Measurements from ENCODE around the gene ADAR. TPM values are rescaled to one million over a fixed set of nuclear protein-coding genes. Genes with fewer than 3 reads are reported as not detected.

ADAR gene
- total and polyA plus RNA-seq, 2 experiments from 2014 or later, result 96.4 to 188 TPM

DNA sequence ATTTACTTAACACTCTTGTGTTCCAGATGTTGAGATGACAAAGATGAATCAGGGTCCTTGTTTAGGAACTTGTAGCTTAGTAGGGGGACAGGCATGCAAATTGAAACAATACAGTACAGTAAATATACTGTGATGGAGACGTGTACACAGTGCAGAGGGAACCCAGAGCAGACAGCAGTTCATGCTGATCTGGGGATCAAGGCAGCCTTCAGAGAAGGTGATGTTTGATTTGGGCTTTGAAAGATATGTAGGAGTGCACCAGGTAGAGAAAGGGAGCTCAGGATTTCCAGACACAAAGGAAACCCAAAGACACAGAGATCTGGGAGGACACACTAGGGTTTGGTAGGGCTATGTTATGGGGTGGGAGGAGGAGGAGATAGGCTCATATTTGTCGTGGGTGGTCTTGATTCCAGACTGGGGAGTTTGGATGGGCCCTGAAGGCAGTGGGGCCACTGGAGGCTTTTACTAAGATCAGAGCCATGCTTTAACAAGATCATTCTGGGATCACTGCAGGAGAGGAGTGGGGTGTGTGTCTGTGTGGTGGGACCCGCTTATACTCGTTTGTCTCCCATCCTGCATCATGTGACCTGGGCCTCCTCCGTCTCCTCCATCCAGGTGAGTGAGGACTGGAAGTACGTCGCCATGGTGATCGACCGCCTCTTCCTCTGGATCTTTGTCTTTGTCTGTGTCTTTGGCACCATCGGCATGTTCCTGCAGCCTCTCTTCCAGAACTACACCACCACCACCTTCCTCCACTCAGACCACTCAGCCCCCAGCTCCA is 32.6 kb downstream of the ADAR start (continued):
- TF ChIP-seq ZNF331 (CRISPR knock-in tag; IDR thresholded peaks at IDR 0.05; ENCODE audit: low read depth) (no peak), EZH2phosphoT487 (IDR thresholded peaks at IDR 0.05; ENCODE audit: unreplicated experiment) (no peak)
- TF ChIP-seq, protein P1, sequence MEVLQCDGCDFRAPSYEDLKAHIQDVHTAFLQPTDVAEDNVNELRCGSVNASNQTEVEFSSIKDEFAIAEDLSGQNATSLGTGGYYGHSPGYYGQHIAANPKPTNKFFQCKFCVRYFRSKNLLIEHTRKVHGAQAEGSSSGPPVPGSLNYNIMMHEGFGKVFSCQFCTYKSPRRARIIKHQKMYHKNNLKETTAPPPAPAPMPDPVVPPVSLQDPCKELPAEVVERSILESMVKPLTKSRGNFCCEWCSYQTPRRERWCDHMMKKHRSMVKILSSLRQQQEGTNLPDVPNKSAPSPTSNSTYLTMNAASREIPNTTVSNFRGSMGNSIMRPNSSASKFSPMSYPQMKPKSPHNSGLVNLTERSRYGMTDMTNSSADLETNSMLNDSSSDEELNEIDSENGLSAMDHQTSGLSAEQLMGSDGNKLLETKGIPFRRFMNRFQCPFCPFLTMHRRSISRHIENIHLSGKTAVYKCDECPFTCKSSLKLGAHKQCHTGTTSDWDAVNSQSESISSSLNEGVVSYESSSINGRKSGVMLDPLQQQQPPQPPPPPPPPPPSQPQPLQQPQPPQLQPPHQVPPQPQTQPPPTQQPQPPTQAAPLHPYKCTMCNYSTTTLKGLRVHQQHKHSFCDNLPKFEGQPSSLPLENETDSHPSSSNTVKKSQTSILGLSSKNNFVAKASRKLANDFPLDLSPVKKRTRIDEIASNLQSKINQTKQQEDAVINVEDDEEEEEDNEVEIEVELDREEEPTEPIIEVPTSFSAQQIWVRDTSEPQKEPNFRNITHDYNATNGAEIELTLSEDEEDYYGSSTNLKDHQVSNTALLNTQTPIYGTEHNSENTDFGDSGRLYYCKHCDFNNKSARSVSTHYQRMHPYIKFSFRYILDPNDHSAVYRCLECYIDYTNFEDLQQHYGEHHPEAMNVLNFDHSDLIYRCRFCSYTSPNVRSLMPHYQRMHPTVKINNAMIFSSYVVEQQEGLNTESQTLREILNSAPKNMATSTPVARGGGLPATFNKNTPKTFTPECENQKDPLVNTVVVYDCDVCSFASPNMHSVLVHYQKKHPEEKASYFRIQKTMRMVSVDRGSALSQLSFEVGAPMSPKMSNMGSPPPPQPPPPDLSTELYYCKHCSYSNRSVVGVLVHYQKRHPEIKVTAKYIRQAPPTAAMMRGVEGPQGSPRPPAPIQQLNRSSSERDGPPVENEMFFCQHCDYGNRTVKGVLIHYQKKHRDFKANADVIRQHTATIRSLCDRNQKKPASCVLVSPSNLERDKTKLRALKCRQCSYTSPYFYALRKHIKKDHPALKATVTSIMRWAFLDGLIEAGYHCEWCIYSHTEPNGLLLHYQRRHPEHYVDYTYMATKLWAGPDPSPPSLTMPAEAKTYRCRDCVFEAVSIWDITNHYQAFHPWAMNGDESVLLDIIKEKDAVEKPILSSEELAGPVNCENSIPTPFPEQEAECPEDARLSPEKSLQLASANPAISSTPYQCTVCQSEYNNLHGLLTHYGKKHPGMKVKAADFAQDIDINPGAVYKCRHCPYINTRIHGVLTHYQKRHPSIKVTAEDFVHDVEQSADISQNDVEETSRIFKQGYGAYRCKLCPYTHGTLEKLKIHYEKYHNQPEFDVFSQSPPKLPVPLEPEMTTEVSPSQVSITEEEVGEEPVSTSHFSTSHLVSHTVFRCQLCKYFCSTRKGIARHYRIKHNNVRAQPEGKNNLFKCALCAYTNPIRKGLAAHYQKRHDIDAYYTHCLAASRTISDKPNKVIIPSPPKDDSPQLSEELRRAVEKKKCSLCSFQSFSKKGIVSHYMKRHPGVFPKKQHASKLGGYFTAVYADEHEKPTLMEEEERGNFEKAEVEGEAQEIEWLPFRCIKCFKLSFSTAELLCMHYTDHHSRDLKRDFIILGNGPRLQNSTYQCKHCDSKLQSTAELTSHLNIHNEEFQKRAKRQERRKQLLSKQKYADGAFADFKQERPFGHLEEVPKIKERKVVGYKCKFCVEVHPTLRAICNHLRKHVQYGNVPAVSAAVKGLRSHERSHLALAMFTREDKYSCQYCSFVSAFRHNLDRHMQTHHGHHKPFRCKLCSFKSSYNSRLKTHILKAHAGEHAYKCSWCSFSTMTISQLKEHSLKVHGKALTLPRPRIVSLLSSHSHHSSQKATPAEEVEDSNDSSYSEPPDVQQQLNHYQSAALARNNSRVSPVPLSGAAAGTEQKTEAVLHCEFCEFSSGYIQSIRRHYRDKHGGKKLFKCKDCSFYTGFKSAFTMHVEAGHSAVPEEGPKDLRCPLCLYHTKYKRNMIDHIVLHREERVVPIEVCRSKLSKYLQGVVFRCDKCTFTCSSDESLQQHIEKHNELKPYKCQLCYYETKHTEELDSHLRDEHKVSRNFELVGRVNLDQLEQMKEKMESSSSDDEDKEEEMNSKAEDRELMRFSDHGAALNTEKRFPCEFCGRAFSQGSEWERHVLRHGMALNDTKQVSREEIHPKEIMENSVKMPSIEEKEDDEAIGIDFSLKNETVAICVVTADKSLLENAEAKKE (CRISPR knock-in tag; IDR thresholded peaks at IDR 0.05), result no peak

DNA sequence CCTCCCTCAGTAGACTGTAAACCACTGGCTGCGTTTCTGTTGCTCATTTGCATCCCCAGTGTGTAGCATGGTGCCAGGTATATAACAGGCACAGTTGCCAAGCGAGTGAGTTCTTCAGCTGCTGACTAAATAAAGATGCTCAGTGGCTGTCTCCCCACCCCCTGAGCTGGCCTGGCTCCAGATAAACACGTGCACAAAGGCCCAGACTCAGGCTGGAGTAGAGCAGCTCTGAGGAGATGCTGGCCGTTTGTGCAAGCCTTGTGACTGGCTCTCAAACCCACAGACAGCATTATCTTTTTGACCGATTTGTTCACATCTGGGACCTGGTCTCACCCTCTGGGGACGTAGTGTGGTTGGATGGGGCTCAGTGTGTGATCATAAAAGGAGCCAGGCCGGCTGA is 33.3 kb downstream of the ADAR start:
- ATAC-seq (no peak), DNase-seq (ENCODE audit: low spot score) (no peak)
- H3K27ac Mint-ChIP-seq, result no peak overlapping the region
- TF ChIP-seq, protein P2, sequence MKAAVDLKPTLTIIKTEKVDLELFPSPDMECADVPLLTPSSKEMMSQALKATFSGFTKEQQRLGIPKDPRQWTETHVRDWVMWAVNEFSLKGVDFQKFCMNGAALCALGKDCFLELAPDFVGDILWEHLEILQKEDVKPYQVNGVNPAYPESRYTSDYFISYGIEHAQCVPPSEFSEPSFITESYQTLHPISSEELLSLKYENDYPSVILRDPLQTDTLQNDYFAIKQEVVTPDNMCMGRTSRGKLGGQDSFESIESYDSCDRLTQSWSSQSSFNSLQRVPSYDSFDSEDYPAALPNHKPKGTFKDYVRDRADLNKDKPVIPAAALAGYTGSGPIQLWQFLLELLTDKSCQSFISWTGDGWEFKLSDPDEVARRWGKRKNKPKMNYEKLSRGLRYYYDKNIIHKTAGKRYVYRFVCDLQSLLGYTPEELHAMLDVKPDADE (IDR thresholded peaks at IDR 0.05), result no peak
- TF ChIP-seq EZH2 (IDR thresholded peaks at IDR 0.05; ENCODE audit: low read depth, unreplicated experiment) (no peak), NANOG (IDR thresholded peaks at IDR 0.05; ENCODE audit: borderline replicate concordance) (no peak), EZH2phosphoT487 (IDR thresholded peaks at IDR 0.05; ENCODE audit: unreplicated experiment) (no peak), ZNF331 (CRISPR knock-in tag; IDR thresholded peaks at IDR 0.05; ENCODE audit: low read depth) (no peak), POLR2AphosphoS5 (IDR thresholded peaks at IDR 0.05; ENCODE audit: low read depth) (no peak), ZNF114 (CRISPR knock-in tag; IDR thresholded peaks at IDR 0.05) (no peak), STAT1 (IDR thresholded peaks at IDR 0.05; ENCODE audit: unreplicated experiment) (no peak), JUNB (IDR thresholded peaks at IDR 0.05; ENCODE audit: unreplicated experiment) (no peak)
- TF ChIP-seq, protein P3, sequence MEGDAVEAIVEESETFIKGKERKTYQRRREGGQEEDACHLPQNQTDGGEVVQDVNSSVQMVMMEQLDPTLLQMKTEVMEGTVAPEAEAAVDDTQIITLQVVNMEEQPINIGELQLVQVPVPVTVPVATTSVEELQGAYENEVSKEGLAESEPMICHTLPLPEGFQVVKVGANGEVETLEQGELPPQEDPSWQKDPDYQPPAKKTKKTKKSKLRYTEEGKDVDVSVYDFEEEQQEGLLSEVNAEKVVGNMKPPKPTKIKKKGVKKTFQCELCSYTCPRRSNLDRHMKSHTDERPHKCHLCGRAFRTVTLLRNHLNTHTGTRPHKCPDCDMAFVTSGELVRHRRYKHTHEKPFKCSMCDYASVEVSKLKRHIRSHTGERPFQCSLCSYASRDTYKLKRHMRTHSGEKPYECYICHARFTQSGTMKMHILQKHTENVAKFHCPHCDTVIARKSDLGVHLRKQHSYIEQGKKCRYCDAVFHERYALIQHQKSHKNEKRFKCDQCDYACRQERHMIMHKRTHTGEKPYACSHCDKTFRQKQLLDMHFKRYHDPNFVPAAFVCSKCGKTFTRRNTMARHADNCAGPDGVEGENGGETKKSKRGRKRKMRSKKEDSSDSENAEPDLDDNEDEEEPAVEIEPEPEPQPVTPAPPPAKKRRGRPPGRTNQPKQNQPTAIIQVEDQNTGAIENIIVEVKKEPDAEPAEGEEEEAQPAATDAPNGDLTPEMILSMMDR (conservative IDR thresholded peaks at IDR 0.05; ENCODE audit: low read depth in 2 of 2), result no peak
- TF ChIP-seq, protein P4, sequence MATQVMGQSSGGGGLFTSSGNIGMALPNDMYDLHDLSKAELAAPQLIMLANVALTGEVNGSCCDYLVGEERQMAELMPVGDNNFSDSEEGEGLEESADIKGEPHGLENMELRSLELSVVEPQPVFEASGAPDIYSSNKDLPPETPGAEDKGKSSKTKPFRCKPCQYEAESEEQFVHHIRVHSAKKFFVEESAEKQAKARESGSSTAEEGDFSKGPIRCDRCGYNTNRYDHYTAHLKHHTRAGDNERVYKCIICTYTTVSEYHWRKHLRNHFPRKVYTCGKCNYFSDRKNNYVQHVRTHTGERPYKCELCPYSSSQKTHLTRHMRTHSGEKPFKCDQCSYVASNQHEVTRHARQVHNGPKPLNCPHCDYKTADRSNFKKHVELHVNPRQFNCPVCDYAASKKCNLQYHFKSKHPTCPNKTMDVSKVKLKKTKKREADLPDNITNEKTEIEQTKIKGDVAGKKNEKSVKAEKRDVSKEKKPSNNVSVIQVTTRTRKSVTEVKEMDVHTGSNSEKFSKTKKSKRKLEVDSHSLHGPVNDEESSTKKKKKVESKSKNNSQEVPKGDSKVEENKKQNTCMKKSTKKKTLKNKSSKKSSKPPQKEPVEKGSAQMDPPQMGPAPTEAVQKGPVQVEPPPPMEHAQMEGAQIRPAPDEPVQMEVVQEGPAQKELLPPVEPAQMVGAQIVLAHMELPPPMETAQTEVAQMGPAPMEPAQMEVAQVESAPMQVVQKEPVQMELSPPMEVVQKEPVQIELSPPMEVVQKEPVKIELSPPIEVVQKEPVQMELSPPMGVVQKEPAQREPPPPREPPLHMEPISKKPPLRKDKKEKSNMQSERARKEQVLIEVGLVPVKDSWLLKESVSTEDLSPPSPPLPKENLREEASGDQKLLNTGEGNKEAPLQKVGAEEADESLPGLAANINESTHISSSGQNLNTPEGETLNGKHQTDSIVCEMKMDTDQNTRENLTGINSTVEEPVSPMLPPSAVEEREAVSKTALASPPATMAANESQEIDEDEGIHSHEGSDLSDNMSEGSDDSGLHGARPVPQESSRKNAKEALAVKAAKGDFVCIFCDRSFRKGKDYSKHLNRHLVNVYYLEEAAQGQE (IDR thresholded peaks at IDR 0.05; ENCODE audit: unreplicated experiment), result no peak

More for the DNA sequence above, 33.3 kb downstream of the ADAR start:
- peaks cover 7% of the 10 kb centered on the region; the same call in 1 of the 2 replicates for H3K4me1 ChIP-seq (ENCODE audit: insufficient read depth)
- Mint-ChIP-seq H3K27me3 (ENCODE audit: insufficient read depth, low read depth, poor library complexity) (peaks cover 31% of the 10 kb centered on the region), H3K4me1 (peaks cover 28% of the 10 kb centered on the region), H3K9me3 (no peaks in the 10 kb centered on the region), H3K4me3 (no peak overlapping the region), H3K36me3 (ENCODE audit: low read depth) (peaks cover 26% of the 10 kb centered on the region)
- no peaks in the 10 kb centered on the region for H3K79me2 ChIP-seq (replicated peaks; ENCODE audit: insufficient read depth)
- no peaks in the 10 kb centered on the region for H3F3A ChIP-seq (replicated peaks; ENCODE audit: low read depth)
- H3K27ac ChIP-seq (ENCODE audit: low read depth), result no peak overlapping the region
- 0 out of 2 replicates have a peak, but pooled peaks cover 4% of the 10 kb centered on the region for H3K36me3 ChIP-seq (ENCODE audit: insufficient read depth)
- peaks cover 4% of the 10 kb centered on the region; the same call in 1 of the 2 replicates for H4K20me1 ChIP-seq (replicated peaks; ENCODE audit: insufficient read depth)
- no peaks in the 10 kb centered on the region for H3K9me2 ChIP-seq (ENCODE audit: insufficient read depth)
- no peak overlapping the region for H3K4me3 ChIP-seq
- H3K4me2 ChIP-seq, result no peak overlapping the region
- H3K27me3 ChIP-seq (ENCODE audit: insufficient read depth), result no peaks in the 10 kb centered on the region
- H2AFZ ChIP-seq, result no peak overlapping the region

Measured in GM23338 (cell line).